Activated effector memory CD4-positive, alpha-beta T cell treated with anti-CD3 and anti-CD28 coated beads, Interleukin-2, amount 50 U/mL, for 16 hours (primary cell): Measurements from ENCODE around the gene PRR7.
"Not testable (repeated sequence)": the region's sequence is repeated elsewhere in the genome, so short reads cannot be mapped to it uniquely, and the experiment has no call there.

Experiments
- DNase-seq: peaks from one replicate; pipeline ENCODE4 v3.0.0-alpha.2; 2020

PRR7 gene

DNA sequence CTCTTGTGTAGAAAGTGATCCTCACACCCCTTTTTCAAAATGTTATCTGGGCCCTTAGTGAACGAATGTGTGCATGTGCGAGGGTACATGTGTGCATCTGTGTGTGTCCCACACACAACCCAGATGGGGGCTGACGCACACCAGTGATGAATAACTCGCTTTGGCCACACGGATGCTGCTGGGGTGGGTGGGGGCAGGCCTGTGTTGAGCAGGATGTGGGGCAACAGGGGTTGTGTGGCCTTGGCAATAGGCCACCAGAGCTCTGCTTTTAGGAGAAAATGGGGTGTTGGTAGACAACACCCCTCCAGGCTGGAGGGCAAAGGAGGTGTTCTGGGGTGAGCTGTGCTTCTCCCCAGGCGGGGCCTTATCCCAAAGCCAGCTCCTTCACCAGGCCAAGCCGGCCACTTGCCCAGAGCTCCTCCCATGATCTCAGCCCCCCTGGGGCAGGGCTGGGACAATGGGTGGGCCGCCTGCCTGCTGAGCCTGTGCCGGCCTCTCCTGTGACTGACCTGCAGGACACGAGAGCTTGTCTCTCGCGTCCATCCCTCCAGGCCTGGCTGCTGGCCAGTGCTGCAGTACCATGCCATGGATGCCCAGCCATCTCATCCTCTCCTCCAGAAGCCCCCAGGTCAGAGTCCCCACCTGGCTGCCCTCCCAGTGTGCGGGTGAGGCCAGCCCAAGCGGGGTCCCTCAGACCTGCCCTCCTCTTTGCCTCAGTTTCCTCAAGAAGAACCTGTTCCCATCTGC is 25.2 kb downstream of the PRR7 start:
- no peak for DNase-seq

DNA sequence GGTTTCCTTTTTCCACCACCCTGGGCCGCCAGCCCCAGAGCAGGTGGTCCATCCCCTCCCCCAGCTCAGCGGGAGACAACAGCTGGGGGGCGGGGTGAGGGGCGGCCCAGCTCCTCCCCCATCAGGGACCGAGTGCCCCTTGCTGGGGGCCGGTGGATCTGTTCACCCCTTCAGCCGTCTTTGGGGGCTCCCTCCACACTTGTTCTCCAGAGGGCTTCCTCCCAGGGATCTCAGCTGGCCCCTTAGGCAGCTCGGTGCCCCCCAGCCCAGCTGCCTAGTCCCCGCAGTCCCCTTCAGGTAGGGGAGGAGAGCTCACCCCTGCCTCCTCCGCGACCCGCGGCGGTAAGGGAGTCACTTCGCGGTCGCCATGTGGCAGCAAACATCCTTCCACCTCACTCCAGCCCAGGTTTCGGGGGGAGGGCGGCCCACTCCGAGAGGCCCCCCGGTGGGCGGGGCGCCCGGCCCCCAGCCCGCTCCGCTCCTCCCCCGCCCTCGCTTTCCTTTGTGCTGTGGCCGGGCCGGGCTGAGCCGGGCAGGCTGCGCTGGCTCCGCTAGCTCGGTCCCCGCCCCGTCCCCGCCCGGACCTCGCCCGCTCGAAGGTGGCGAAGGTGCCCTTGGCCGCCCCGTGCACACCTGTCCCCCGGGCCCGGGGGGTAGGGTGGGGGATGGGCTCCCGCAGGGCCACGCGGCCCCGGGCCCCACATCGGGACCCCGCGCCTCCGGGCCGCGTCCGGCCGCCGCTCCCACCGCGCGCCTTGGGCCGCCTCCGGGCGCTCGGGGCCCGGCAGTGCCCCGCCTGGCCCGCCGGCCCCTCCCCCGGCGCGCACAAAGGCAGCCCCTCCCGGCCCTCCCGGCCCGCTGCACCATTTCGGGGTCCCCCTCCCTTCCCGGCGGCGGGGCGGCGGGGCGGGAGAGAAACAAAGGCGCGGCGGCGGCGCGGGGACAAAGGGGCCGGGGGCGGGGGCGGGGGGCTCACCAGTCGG is 26.1 kb downstream of the PRR7 start:
- peak; percentile 77 for DNase-seq

DNA sequence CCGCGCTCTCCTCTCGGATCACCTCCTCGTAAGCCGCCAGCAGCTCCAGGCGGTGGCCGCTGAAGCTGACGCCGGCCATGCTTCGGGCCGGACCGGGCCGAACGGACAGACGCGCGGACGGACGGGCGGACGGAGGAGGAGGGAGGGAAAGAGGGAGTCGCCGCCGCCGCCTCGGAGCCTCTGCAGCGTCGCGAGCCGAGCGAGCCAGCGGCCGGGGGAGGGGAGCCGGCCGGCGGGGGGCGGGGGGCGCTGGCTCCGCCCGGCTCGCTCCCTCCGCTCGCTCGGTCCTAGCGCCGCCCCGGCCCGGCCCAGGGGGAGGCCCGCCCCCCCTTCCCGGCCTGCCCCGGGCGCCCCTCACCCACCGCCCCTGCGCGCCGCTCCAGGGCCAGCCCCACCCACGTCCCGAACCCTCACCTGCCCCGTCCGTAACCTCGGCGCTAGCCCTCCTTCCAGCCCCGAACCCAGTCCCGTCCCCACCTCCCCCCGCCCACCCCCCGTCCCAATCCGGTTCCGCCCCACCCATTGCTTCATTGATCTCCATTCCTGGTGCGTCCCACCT is 26.9 kb downstream of the PRR7 start, which contains the start of gene DBN1:
DBN1 (minus strand) TSS at position 192 of the 559 bp plus-strand sequence; CDS start at position 79, 113 bp downstream.
- DNase-seq, result no peak

DNA sequence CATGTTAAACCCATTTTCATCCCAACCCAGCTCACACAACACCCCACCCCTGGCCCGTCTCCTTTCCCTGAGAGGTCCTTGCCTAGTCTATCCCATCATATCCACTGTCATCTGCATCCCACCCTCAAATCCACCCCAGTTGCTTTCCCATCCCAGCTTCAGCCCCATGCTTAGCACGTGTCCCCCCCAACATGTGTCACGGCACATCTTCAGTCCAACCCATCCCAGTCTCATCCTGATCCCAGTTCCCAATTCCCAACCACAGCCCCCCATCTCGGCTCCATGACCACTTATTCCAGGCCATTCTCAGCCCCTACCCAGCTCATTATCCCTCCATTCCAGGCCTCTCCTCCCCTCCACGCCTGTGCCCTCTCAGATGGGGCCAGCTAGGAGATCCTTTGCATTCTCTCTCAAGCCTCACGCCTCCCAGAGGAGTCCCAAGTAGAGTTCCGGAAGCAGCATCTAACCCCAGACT is 27.4 kb downstream of the PRR7 start:
- no peak for DNase-seq

DNA sequence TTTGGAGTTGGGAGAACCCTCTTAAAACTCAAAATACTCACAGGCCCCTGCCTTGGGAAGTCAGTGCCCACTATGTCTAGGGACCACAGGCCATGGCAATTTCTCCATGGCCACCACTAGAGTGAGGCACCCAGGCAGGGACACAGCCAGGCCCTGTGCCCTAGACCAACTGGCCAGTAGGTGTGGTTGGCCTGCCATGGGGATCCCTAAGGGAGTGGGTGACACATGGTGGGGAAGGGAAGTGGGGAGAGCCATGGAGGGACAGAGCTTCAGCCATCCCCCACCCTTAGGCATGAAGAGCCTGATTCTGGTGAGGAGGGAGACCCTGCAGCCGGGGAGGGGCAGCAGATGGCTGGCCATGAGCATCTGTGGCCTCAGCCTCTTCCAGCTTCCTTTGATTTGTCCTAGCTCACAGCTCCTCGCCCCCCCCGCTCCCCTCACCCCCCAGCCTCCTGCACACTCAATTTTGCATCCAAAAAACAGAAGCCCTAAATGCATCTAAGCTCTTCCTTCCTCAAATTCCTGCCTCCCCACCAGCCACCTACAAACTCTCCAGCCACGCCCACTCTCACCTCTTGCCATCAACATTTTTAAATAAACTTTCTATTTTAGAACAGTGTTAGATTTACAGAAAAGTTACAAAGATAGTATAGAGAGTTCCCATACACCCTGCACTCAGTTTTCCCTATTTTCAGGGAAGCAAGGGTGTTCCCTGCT is 28.4 kb downstream of the PRR7 start:
- no peak for DNase-seq

DNA sequence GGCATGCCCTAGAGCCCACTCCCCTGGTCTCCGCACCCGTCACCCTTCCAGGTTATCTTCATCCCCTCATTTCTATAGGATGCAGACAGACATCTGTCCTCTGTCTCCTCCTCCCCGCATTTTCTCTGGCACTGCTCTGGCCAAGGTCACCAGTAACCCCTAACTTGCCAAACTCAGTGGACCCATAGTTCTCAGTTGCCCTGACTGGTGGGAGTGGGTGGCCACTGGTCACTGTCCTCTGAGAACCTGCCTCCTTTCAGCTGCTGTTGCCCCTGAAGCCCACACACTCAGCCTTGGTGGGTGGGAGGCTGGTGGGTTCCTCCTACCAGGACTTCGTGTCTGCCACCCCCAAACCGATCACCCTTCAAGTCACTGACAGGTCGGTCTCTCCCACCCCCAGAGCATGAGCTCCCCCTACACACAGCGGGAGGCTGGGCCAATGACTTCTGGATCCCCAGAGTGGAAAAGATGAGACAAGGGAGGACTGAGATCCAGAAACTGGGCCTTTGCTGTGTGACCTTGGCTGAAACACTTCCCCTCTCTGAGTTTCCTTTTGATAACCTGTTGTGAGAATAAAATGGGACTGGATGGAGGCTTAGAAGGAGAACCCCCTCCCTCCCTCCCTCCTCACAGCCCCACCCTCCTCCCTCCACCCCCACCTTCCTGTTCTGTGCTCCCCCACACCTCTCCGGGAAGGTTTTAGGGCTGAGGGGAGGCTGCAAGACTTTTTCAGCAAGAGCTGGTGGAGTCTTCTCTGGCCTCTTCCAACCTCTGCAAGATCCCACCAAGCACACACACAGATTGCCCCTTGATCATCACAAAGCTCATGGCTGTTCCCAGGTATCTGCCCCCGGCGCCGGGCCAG is 29.2 kb downstream of the PRR7 start:
- DNase-seq, result no peak

DNA sequence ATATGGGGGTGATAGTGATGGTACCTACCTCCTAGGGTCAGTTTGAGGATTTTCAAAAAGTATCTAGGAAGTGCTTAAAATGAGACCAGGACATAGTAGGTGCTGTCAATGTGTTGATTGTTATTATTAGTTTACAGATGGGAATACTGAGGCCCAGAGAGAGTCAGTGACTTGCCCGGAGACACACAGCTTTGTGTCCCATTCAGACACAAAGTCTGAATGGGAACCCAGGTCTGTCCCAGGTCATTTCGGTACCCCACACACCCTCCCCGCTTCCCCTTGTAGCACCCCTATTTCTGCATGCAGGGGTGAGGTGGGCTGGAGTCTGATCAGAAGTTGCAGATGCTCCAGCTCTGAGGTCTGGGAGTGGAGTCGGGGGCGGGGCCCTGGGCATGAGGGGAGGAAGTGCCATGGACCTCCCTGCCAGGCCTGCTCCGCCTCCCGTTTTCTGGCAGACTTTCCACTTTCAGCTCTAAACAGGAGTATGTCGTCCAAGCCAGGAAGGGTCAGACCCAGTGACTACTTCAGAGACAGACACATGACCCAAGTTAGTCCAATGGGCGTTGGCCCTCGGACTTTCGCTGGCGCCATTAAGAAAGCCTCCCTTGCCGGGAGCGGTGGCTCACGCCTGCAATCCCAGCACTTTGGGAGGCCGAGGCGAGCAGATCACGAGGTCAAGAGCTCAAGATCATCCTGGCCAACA is 30.1 kb downstream of the PRR7 start:
- DNase-seq, result no peak

DNA sequence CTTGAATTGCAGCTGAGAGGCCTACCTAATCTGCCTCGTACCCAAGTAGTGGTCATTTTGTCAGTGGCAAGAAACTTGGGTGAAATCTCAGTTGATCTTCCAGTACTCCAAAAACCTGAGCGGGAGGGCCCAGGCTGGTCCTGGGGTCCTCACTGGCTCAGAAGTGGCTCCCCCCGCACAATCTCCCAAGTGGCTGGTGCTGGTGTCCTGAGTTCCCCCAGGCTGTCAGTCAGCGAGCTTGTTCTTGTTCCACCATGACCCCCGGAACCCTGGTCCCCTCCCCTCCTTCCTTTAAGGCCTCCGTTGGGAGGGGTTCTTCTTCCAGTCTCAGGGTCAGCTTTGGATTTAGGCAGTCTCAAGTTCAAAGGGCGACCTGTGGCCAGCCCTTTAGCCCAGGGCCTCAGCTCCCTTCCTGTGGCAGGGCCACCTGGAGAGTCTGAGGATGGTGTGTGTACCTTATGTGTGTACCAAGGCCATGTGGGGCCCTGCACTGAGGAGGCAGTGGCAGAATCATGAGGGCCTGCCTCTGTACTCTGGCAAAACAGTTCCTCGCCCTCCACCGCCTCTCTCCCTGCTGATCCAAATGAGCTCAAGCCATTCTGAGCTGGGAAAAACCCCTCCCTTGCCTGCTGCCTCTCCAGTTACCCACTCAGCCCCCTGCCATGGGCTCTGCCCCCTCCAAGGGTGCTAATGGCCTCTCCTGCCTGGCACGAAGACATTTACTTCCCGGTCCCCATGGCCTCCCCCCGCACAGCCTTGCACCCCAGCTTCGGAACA is 31.3 kb downstream of the PRR7 start:
- no peak for DNase-seq

DNA sequence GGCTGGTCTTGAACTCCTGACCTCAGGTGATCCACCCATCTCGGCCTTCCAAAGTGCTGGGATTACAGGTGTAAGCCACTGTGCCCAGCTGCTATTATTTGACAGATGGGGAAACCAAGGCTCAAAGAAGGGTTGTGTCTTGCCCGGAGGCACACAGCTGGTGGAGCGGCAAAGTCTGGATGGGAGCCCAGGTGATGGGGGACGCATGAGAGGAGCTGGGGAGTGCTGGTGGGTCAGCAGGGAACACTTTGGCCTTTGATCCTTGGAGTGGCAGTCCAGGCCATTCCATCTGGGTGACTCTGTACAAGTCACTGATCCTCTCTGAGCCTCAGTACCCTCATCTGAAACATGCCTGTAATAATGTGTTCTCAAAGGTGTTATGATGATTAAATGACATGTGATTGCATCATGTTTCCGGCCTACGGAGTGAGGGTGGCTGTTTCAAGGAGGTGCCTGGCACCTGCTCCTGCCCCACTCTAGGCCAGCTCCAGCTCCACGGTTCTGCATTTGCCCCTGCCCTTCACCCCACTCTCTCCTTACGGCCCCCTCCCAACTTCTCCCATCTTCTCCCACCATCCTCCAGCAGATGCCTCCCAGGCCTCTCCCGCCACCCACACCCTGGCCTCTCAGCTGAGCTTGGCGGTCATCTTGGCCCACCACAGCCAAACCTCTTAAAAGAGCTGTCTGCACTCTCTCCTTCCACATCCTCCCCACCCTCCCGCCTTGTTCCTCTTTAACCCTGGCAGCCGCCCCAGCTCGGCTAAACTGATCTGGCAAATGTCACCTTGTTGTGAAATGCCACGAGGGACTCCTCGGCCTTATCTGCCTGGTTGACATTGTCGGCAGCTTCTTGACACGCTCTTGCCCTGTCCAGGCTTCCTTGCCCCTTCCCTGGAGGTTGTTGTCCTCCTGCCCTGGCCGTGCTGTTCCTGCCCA is 32.4 kb downstream of the PRR7 start:
- no peak for DNase-seq

DNA sequence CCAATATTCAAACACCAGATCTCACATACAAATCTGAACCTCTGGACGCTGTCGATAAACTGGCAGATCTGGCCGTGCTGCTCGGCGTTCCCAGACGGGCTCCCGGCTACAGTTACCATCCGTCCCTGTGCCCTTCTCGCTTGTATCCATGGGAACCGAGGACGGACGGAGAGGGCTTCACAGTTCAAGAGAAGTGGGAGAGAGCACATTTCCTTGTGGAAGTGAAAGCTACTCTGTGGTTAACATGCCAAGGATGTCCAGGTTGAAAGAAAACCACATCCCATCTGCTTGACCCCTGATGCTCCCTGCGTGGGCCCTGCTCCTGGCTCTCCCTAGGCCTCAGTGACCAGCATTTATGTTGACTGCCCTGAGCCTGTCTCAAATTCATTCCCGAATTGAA is 33.2 kb downstream of the PRR7 start:
- DNase-seq, result no peak

DNA sequence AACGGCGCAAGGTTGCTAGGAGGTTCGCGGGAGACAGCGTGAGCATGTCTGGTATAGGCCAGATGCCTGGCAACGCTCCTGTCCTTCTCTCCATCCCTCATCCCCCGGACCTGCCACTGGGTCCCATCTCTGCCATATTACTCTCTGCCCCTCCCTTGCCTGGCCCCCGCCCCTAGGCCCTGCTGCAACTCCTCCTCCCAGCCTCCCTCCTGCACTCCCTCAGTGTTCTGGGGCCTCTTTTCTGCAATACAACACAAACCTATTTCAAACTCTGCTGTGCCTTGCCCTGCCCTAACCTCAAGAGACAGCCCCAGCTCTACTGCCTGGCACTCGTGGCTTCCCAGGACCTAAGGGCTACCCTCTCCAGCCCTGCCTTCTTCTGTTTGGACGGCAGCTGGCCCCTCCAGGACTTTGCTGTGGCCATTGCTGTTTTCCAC is 35.8 kb downstream of the PRR7 start:
- DNase-seq, result no peak

DNA sequence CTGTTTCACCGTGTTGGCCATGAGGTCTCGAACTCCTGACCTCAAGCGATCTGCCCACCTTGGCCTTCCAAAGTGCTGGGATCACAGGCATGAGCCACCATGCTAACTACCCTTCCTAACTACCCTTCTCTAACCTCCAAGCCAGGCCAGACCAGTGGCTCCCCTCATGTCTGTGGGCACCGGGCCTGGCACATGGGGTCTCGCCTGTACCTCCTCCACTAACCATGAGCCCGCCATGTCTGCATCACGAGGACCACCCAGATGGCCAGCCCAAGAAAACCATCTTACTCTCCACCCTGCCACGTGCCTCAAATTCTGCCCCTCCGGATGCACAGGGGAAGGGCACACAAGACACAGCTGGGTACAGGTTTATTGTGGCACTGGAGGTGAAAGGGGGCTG is 36.4 kb downstream of the PRR7 start:
- no peak for DNase-seq

DNA sequence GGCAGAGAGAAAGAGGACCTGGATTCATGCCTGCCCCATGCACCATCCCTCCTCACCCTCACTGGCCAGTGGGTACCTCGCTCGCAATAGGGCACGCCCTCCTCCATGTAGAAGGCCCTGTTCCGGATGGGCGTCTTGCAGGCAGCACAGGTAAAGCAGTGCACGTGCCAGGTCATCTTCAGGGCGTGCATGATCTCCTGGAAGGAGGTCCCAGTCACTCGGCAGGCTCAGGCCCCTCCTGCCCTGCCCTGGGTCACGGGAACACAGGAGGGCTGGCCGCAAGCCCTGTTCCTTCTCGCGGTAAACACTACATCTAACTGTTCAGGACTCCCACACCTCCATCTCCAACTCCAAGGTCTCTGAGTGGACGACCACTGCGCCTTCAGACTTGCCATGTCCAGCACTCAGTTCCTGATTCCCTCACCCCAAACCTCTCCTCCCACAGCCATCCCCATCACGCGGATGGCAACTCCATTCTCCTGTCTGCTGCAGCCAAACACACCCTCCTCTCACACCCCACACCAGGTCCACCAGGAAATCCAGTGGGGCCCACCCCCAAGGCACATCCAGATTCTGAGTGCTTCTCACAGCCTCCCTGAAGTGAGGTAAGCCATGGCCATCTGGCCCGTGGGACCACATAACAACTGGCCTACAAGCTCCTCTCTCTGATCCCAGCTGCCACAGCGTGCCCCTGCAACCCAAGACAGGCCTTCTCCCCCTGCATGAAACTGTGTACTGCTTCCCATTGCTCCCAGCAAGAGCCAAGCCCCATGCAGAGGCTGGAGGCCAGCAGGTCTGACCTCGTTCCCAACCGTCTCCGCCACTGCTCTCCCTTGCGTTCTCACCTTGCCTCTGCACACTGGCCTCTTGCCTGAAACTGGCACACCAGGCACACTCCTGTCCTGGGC is 37.6 kb downstream of the PRR7 start:
- DNase-seq, result no peak

DNA sequence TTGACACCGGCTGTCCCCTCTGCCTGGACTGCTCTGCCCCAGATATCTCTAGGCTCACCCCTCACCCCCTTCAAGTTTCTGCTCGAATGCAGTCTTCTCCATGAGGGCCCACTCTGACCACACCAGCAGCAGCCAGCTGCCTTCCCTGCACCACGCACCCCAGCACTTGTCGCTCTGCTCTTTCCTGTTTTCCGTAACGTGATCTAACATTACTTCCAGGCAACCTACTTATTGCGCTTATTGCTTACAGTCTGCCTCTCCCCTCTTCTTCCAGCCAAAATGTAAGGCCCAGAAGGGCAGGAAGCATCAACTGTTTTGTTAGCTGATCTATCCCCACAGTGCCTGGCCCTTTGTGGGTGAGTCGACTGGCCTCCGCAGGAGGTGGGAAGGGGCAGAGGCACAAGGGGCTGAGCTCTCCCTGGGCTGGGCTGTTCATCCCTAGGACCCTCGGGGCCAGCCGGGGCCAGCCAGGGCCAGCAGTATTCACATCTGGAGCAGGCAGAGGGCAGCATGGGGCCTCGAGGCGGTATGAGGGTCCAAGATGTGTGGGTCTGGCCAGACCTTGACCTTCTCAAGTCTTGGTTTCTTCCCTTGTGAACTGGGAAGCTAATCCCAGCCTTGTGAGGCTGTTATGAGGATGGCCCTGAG is 38.4 kb downstream of the PRR7 start:
- no peak for DNase-seq

DNA sequence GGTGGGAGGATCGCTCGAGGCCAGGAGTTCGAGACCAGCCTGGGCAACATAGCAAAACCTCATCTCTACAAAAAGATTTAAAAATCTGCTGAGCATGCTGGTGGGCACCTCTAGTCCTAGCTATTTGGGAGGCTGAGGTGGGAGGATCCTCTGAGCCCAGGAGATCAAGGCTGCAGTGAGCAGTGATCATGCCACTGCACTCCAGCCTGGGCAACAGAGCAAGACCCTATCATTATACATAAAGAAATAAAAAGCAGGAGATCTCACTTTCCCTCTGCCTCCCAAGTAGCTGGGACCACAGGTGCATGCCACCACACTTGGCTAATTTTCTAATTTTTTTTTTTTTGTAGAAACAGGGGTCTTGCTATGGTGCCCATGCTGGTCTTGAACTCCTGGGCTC is 39.1 kb downstream of the PRR7 start:
- DNase-seq, result not testable (repeated sequence)

DNA sequence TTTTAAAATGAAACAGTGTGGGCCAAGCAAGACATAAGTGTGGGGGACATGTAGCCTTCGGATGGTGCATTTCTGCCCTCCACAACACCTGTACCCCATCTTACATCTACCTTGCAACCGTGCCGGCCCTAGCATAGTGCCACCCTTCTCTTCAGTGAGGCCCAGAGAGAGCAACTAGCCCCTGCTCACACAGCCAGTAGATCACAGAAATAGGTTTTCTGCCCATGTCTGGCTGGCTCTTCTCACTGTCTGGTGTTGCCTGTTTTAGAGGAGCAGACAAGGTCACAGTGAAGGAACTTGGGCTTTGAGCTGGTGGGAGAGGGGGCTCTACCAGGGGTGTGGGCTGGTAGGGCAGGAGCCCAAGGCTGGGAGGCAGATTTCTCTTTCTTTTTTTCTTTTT is 39.6 kb downstream of the PRR7 start:
- no peak for DNase-seq

DNA sequence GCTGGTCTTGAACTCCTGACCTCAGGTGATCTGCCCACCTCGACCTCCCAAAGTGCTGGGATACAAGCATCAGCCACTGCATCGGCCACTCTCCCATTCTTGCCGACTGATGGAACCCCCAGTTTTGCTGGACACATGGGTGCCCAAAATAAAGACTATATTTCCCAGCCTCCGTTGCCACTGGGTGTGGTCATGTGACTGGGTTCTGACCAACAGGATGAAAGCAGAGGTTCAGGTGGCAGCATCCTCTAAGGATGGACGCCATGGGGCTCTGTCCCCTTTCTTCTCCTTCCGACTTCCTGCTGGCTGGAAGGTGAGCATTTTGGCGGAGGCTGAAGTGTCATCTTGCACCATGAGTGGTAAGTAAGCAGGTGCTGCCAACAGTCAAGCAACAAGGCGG is 40.5 kb downstream of the PRR7 start:
- DNase-seq, result no peak
